ENCODE results near the gene PLEKHG7. TPM values are rescaled to one million over a fixed set of nuclear protein-coding genes. Genes with fewer than 3 reads are reported as not detected.
"Not testable (repeated sequence)": the region's sequence is repeated elsewhere in the genome, so short reads cannot be mapped to it uniquely, and the experiment has no call there.

The PLEKHG7 gene
- total RNA-seq, 1 donor: 0.42 TPM

DNA sequence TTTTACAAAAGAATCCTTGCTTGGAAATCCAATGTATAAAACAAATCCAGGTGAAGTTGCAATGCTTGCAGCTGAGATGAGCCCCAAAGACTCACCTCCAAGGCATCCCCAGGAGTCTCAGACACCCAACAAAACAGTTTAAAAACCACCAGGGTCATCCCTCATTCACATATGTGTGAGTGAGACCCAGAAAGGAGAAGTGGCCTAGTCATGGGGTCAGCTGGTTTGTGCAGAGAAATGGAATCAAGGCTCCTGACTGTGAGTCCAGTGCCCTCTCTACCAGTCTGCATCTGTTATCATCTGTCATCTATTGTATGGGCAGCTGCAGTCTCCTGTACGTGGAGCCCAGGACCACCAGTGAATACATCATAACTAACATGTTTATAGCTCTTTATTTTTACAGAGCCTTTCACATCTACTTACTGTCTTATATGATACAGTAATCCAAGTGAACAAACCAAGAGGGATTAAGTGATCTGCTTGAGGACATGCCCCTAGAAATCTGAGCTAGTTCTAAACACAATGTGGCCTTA lies 27.1 kb downstream of the PLEKHG7 start:
- Histone ChIP-seq H3K4me3 (ENCODE audit: low read length) (no peak overlapping the region), H3K9me3 (ENCODE audit: low read depth, low read length) (no peaks in the 10 kb centered on the region), H3K27me3 (ENCODE audit: insufficient read depth, low read length) (peaks cover 2% of the 10 kb centered on the region), H3K4me1 (ENCODE audit: insufficient read depth, low read length) (no peaks in the 10 kb centered on the region)

DNA sequence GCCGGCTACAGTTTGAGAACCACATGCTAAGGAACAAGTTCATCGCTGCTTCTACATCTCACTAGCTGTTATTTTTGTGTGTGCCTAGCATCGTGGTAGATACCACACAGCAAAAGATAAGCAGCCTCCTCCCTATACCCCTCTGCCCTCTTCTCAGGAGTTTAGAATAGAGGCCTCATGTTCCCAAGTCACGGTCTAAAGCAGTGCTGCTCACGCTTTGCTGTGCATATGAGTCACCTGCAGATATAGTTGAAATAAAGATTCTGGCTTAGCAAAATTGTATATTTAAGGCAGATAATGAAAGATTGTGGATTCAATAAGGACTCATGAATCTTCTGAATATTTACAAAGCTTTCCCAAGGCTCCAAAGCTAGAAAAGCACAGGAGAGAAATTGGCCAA lies 28.0 kb downstream of the PLEKHG7 start:
- H3K4me1 ChIP-seq (ENCODE audit: insufficient read depth, low read length): no peaks in the 10 kb centered on the region
- H3K4me3 ChIP-seq (ENCODE audit: low read length): no peak overlapping the region
- H3K9me3 ChIP-seq (ENCODE audit: low read depth, low read length): no peaks in the 10 kb centered on the region
- H3K27me3 ChIP-seq (ENCODE audit: insufficient read depth, low read length): peaks cover 2% of the 10 kb centered on the region

DNA sequence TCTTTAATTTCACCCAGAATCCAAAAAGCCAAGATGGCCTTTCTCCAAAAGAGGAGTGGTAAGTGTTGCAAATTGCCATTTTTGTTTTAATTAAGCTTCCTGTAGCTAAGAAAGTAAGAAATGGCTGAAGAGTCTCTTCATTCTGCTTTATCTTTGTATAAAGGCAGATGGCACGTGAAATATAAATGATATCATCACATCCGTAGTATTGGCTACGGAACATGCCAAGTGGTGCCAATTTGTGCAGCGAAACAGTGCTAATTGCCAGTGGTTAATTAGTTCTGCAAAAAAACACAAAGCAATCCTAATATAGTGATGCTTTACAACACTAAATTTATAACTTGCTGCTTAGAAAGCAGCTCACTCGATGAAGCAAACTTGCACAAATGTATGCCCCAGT lies 29.4 kb downstream of the PLEKHG7 start:
- Histone ChIP-seq H3K27me3 (ENCODE audit: insufficient read depth, low read length) (peaks cover 2% of the 10 kb centered on the region), H3K4me1 (ENCODE audit: insufficient read depth, low read length) (no peaks in the 10 kb centered on the region), H3K4me3 (ENCODE audit: low read length) (no peak overlapping the region), H3K9me3 (ENCODE audit: low read depth, low read length) (no peaks in the 10 kb centered on the region)

DNA sequence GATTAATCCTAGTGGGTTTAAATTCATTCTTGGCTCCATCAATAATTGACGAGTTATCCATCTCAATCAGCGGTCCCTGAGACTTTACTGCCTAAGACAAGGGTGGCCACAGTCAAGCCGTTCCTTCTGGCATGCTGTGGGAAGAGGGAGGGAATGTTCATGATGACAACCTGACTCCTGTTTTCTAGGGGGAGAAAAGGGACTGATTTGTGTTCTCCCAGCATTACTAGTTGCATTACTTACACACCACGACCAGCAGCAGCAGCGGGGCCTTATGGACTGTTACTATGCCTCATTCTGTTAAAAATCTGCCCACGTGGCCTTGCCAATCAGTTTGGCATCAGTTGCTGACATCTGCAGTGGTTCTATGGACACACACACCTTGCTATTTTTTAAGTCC lies 29.9 kb downstream of the PLEKHG7 start:
- H3K27me3 ChIP-seq (ENCODE audit: insufficient read depth, low read length): peaks cover 2% of the 10 kb centered on the region

DNA sequence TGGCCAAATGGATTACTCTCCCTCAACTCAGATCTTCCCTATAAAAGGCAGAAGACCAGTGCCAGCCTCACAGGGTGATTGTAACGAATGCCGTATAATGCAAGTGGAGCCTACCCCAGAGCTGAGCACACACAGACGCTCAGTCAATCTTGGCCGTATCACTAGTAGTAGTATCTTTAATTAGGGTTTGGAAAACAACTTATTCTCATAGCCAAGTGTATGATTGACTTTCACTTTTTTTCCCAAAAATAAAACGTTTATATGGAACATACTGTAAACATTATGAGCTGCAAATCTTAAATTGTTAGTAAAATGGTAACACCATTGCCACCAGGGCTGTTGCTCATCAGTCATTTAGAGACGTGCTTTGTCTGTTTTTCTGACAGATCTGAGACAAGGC lies 30.4 kb downstream of the PLEKHG7 start:
- Histone ChIP-seq H3K4me1 (ENCODE audit: insufficient read depth, low read length) (no peaks in the 10 kb centered on the region), H3K9me3 (ENCODE audit: low read depth, low read length) (no peaks in the 10 kb centered on the region), H3K4me3 (ENCODE audit: low read length) (no peak overlapping the region), H3K27me3 (ENCODE audit: insufficient read depth, low read length) (peaks cover 2% of the 10 kb centered on the region)

More for the DNA sequence above, 29.9 kb downstream of the PLEKHG7 start:
- Histone ChIP-seq H3K4me3 (ENCODE audit: low read length) (no peak overlapping the region), H3K9me3 (ENCODE audit: low read depth, low read length) (no peaks in the 10 kb centered on the region), H3K4me1 (ENCODE audit: insufficient read depth, low read length) (no peaks in the 10 kb centered on the region)

DNA sequence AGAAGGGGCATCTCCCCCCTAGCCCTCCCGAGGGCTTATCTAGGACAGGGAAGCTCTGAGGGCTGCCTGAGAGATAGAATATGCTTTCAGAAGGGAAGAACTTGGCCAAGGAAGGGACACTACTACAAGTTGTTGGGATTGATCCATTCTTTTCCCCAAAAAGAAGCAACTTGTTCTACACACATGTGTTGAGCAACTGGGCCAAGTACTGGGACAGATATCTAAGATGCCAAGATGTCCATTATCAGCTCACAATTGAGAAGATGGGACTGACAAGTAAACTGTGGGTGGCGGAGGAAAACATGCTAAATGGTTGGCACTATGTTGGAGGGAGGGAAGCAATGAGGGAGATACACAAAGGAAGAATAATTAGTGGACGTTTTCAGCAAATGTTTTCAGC lies 30.9 kb downstream of the PLEKHG7 start:
- Histone ChIP-seq H3K4me1 (ENCODE audit: insufficient read depth, low read length) (no peaks in the 10 kb centered on the region), H3K4me3 (ENCODE audit: low read length) (no peak overlapping the region), H3K27me3 (ENCODE audit: insufficient read depth, low read length) (peaks cover 1% of the 10 kb centered on the region), H3K9me3 (ENCODE audit: low read depth, low read length) (no peaks in the 10 kb centered on the region)

DNA sequence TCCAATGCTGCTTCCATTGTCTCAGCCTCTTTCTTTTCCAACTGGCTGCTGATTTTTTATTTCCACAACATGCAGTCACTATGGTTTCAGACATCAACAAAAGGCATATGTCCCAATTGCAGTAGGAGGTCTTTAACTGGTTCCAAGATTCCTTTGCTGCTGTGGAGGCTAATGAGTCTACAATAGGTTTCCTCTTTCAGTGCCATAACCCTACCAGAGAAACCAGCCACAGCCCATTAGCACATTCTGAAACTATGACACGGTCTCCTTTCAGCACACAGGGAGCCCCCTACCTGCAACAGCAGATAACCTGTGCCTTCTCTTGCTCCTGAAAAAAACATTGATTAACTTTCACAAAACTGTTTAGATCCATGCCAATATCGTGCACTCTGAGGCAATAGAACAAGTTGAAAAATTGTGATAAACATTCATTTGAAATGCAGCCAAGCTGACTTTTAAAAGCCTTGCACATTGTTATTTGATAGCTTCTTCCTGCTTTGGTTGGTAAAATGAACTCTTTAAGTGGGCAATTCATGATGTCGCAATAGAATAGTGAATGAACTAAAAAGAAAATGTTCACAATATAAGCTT lies 32.4 kb downstream of the PLEKHG7 start:
- no peaks in the 10 kb centered on the region for H3K9me3 ChIP-seq (ENCODE audit: low read depth, low read length)
- no peaks in the 10 kb centered on the region for H3K27me3 ChIP-seq (ENCODE audit: insufficient read depth, low read length)
- no peak overlapping the region for H3K4me3 ChIP-seq (ENCODE audit: low read length)
- no peaks in the 10 kb centered on the region for H3K4me1 ChIP-seq (ENCODE audit: insufficient read depth, low read length)

DNA sequence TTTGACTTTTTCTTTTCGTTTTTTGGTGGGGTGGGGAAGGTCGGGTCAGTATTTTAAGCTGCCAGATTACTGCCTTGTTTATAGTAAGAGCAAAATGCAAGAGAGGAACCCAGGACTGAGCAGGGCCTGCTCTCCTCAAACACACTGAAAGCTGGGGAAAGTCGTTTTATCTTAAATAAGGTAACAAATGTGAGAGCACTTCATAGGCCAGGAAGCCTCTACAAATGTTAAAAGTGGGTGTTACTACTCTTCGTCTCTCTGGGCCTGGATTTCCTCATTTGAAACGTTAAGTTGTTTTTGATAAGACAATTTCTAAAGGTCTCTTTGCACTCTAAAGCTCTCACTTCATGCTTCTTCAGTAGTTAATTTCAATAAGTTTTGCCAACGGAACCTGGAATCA lies 33.8 kb downstream of the PLEKHG7 start:
- Histone ChIP-seq H3K4me1 (ENCODE audit: insufficient read depth, low read length) (no peaks in the 10 kb centered on the region), H3K27me3 (ENCODE audit: insufficient read depth, low read length) (no peaks in the 10 kb centered on the region), H3K9me3 (ENCODE audit: low read depth, low read length) (no peaks in the 10 kb centered on the region), H3K4me3 (ENCODE audit: low read length) (no peak overlapping the region)

DNA sequence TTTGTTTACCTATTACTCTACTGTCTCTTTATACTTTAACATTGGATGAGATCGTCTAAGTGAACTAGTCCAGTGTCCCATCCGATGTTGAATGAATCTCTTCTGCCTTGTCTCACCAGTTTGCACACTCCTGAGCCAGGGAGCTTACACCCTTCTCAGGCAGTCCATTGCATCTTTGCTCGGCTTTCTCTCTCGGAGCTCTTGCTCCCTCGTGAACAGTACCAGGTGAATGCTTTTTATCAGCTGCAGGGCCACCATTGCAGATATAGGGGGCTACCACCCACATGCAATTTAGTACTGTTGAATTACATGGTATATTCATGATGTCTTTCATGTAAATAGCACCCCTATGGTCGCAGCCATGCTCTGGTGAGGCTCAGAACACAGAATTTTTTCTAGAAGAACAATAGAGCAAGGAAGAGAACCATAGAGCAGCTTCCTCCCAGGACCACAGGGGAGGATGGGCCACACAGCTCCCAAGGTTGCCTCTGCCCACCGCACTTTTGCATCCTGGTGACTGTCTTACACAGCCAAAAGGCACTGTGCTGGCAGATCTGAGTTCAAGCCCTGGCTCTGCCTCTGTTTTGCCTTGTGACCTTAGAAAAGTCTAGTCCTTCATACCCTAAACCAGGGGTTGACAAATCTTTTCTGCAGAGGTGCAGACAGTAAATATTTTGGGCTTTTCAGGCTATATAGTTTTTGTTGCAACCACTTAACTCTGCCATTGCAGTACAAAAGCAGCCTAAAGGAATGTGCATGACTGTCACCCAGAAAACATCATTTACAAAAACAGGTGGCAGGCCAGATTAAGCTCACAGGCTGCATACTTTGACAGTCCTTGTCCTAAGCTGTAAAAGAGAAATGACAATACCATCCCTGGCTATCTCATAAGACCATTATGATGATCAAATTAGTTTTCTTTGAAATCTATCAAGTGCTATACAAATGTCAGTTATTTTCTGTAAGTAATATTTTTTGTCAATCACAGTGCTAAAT lies 35.4 kb downstream of the PLEKHG7 start:
- H3K27me3 ChIP-seq (ENCODE audit: insufficient read depth, low read length): no peaks in the 10 kb centered on the region
- H3K4me3 ChIP-seq (ENCODE audit: low read length): no peak overlapping the region
- H3K4me1 ChIP-seq (ENCODE audit: insufficient read depth, low read length): no peaks in the 10 kb centered on the region
- H3K9me3 ChIP-seq (ENCODE audit: low read depth, low read length): no peaks in the 10 kb centered on the region

DNA sequence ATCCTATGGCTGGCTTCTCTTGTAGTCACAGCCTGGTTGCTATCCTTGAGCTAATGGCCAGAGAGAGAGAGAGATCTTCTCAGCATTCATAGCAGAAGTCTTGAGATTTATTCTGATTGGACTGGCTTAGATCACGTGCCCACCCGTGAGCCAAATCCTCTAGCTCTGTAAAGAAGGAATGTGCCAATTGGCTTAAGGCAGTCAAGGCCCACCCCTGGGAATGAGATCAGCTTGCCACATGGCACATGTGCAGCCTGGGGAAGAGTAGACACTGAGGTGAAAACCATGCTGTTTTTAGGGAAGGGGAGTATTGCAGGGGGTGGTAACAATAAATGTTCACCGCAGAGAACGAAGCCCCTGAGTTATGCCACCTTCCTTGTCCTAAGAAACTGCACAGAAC lies 36.3 kb downstream of the PLEKHG7 start:
- Histone ChIP-seq H3K9me3 (ENCODE audit: low read depth, low read length) (no peaks in the 10 kb centered on the region), H3K4me3 (ENCODE audit: low read length) (no peak overlapping the region), H3K4me1 (ENCODE audit: insufficient read depth, low read length) (no peaks in the 10 kb centered on the region), H3K27me3 (ENCODE audit: insufficient read depth, low read length) (no peaks in the 10 kb centered on the region)

DNA sequence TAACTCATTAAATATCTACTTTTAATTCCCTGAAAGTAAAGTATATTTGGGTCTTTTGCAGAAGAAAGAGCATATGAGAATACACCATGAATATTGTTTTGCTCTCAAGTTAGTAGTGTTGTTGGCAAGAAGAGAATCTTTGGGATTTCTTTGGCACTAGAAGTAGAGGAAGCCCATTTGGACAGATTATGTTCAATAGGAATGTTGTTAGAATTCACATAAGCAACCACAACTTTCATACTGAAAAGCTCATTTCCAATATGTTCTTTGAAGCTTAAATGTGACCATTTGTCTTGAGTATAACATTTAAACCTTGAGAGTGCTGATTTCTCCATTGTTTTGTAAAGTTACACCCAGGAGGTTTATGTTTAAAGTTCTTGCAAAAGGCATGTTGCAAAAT lies 37.6 kb downstream of the PLEKHG7 start:
- H3K9me3 ChIP-seq (ENCODE audit: low read depth, low read length): no peaks in the 10 kb centered on the region
- H3K4me1 ChIP-seq (ENCODE audit: insufficient read depth, low read length): no peaks in the 10 kb centered on the region
- no peak overlapping the region for H3K4me3 ChIP-seq (ENCODE audit: low read length)
- H3K27me3 ChIP-seq (ENCODE audit: insufficient read depth, low read length): no peaks in the 10 kb centered on the region

DNA sequence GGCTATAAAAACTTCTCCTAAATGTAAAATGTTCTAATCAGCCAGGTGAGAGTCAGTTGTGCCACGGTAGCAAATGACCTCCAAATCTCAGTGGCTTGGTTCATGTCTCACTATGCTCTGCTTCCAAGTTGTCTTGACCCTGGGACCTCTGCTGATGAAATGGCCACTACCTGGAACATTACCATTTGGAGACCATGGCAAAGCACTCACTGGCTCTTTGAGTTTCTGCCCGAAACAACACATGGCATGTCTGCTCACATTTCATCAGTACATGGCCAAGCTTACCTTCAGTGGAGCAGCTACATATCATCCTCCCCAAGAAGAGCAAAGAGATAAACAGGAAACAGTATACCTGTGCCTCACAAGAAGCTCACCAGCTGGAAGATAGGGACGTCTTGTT lies 40.2 kb downstream of the PLEKHG7 start:
- H3K27me3 ChIP-seq (ENCODE audit: insufficient read depth, low read length): no peaks in the 10 kb centered on the region
- H3K9me3 ChIP-seq (ENCODE audit: low read depth, low read length): no peaks in the 10 kb centered on the region
- no peak overlapping the region for H3K4me3 ChIP-seq (ENCODE audit: low read length)
- H3K4me1 ChIP-seq (ENCODE audit: insufficient read depth, low read length): no peaks in the 10 kb centered on the region

DNA sequence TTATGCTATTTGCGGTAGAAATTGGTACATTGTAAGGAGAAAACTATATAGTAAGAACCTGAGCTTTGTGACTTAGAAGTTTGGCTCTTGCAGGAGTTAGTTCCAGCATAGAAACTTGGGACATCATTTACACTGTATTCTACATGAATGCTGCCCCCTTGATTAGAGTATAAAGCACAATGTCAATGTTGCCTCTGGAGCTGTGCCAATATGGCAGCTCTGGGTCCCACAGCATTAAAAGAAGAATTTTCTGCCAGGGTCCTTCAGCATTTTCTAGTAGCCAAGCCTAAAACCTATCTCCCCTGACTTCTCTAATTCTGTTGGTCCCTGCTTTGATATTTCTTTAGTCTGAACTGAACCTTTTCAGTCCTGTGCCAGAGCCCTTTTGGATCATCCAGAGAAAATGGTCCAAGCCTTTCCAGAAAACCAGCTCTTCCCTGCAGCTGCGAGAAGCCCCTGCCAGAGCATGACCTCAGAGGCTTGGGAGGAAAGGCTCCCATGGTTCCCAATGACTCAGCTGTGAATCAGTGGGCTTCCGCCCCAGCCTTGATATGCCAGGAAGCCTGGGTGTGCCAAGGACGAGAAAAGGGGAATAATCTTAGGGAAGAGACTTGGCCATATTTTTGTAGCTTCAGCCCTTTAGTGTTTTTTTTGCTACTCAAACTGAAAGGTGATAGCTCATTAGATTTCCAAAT lies 43.2 kb downstream of the PLEKHG7 start:
- Histone ChIP-seq H3K9me3 (ENCODE audit: low read depth, low read length) (no peaks in the 10 kb centered on the region), H3K4me1 (ENCODE audit: insufficient read depth, low read length) (no peaks in the 10 kb centered on the region)

DNA sequence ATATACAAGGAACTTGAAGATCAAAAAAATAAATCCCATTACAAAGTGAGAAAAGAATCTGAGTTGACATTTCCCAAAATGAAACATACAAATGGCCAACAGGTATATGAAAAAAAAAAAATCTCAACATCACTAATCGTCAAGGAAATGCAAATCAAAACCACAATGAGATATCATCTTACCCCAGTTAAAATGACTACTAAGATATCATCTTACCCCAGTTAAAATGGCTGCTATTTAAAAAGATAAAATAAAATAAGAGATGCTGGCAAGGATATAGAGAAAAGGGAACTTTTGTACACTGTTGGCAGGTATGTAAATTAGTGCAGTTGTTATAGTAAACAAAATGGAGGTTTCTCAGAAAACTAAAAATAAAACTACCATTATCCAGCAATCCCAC lies 44.4 kb downstream of the PLEKHG7 start:
- H3K9me3 ChIP-seq (ENCODE audit: low read depth, low read length): no peaks in the 10 kb centered on the region
- no peaks in the 10 kb centered on the region for H3K4me1 ChIP-seq (ENCODE audit: insufficient read depth, low read length)

More for the DNA sequence above, 43.2 kb downstream of the PLEKHG7 start:
- no peaks in the 10 kb centered on the region for H3K27me3 ChIP-seq (ENCODE audit: insufficient read depth, low read length)
- H3K4me3 ChIP-seq (ENCODE audit: low read length): no peak overlapping the region

DNA sequence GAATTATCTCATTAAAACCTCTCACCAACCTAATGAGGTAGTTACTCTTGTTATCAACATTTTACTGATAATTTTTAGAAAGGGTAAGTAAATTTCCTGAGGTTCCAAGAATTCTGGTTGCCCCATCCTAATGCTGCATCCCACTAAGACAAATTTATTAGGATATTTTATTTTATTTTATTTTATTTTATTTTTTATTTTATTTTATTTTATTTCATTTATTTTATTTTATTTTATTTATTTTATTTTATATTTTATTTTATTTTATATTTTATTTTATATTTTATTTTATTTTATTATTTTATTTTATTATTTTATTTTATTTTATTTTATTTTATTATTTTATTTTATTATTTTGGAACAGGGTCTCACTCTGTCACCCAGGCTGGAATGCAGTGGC lies 46.9 kb downstream of the PLEKHG7 start:
- H3K4me1 ChIP-seq (ENCODE audit: insufficient read depth, low read length); H3K4me3 ChIP-seq (ENCODE audit: low read length); H3K27me3 ChIP-seq (ENCODE audit: insufficient read depth, low read length); H3K9me3 ChIP-seq (ENCODE audit: low read depth, low read length): not testable (repeated sequence)

More for the DNA sequence above, 44.4 kb downstream of the PLEKHG7 start:
- Histone ChIP-seq H3K4me3 (ENCODE audit: low read length) (no peak overlapping the region), H3K27me3 (ENCODE audit: insufficient read depth, low read length) (no peaks in the 10 kb centered on the region)

Data from mononuclear cell (primary cell).